ENCODE data around the gene CLDN22.

Gene CLDN22

GRCh38 chr4:183268556-183268955 lies 51.5 kb downstream of the CLDN22 start:
- no peak overlapping the region for H3K4me3 ChIP-seq (ENCODE audit: low read depth, low read length)
- TF ChIP-seq, protein P1, sequence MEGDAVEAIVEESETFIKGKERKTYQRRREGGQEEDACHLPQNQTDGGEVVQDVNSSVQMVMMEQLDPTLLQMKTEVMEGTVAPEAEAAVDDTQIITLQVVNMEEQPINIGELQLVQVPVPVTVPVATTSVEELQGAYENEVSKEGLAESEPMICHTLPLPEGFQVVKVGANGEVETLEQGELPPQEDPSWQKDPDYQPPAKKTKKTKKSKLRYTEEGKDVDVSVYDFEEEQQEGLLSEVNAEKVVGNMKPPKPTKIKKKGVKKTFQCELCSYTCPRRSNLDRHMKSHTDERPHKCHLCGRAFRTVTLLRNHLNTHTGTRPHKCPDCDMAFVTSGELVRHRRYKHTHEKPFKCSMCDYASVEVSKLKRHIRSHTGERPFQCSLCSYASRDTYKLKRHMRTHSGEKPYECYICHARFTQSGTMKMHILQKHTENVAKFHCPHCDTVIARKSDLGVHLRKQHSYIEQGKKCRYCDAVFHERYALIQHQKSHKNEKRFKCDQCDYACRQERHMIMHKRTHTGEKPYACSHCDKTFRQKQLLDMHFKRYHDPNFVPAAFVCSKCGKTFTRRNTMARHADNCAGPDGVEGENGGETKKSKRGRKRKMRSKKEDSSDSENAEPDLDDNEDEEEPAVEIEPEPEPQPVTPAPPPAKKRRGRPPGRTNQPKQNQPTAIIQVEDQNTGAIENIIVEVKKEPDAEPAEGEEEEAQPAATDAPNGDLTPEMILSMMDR (IDR thresholded peaks at IDR 0.05; ENCODE audit: borderline replicate concordance, insufficient read depth, low read depth, low read length), result no peak

Measured in GM12875 (cell line).